Stimulated activated CD8-positive, alpha-beta memory T cell treated with anti-CD3 and anti-CD28 coated beads, Interleukin-12 subunit alpha, Interleukin-12 subunit beta, amount 100 ng/mL, for 24 hours (primary cell): ENCODE measurements around the gene PCP2.

Experiments used
- DNase-seq: peaks from one replicate; pipeline ENCODE4 v3.0.0-alpha.2; 2020; ENCODE audit errors: extremely low read depth

Gene PCP2

GRCh38 chr19:7638802-7639465 lies 5.4 kb upstream of the PCP2 start:
- DNase-seq, result no peak

GRCh38 chr19:7637374-7638256 lies 4.1 kb upstream of the PCP2 start:
- DNase-seq, result no peak

GRCh38 chr19:7636691-7637373 lies 3.3 kb upstream of the PCP2 start, which contains the start of gene STXBP2:
STXBP2 (plus strand) TSS chr19:7637110; CDS start chr19:7637150, 40 bp downstream.
- peak; percentile 73 for DNase-seq

- no peak for DNase-seq
Observed at GRCh38 chr19:7636317-7636690, 2.8 kb upstream of the PCP2 start.

- no peak for DNase-seq
Observed at GRCh38 chr19:7635670-7636069, 2.2 kb upstream of the PCP2 start.

- DNase-seq, result no peak
Observed at GRCh38 chr19:7632340-7633203, 947 bp downstream of the PCP2 start.

- no peak for DNase-seq
Observed at GRCh38 chr19:7631577-7631976, 1.9 kb downstream of the PCP2 start.

GRCh38 chr19:7629347-7630054 lies 4.0 kb downstream of the PCP2 start, which contains the start of the genes PET100 and XAB2:
PET100 (plus strand) TSS chr19:7629793; CDS start chr19:7629834, 41 bp downstream.
XAB2 (minus strand) TSS chr19:7629545; CDS start chr19:7629527, 18 bp downstream.
- peak; percentile 78 for DNase-seq

- no peak for DNase-seq
Observed at GRCh38 chr19:7628589-7629311, 4.8 kb downstream of the PCP2 start.

GRCh38 chr19:7627166-7627565 lies 6.4 kb downstream of the PCP2 start:
- no peak for DNase-seq

GRCh38 chr19:7625763-7626372 lies 7.7 kb downstream of the PCP2 start:
- DNase-seq, result no peak

GRCh38 chr19:7624810-7625209 lies 8.7 kb downstream of the PCP2 start:
- no peak for DNase-seq

GRCh38 chr19:7623725-7624603 lies 9.6 kb downstream of the PCP2 start:
- DNase-seq, result no peak

GRCh38 chr19:7622933-7623685 lies 10.4 kb downstream of the PCP2 start:
- DNase-seq, result no peak

GRCh38 chr19:7620442-7621412 lies 12.8 kb downstream of the PCP2 start:
- no peak for DNase-seq

- DNase-seq, result no peak
Observed at GRCh38 chr19:7619671-7620441, 13.7 kb downstream of the PCP2 start.
